Peyer's patch (tissue), 4 donors: ENCODE results near the gene ADH6.

Experiments
- CTCF ChIP-seq, 6 experiments: fragments of 450-650 bp in 4 of 6; fragments of 200-600 bp in 2 of 6; sonication (generic) in 1 of 6; IDR thresholded peaks; one replicate each; pipeline ENCODE4 v1.5.1; 2017 to 2019; ENCODE audit warnings: antibody characterized with exemption in 6 of 6, mild to moderate bottlenecking in 3 of 6, moderate library complexity in 1 of 6
- POLR2A ChIP-seq, 2 donors: fragments of 450-650 bp; IDR thresholded peaks; one replicate each; pipeline ENCODE4 v1.5.1; 2017; ENCODE audit warnings: antibody characterized with exemption in 2 of 2, mild to moderate bottlenecking in 2 of 2, moderate library complexity in 2 of 2

DNA sequence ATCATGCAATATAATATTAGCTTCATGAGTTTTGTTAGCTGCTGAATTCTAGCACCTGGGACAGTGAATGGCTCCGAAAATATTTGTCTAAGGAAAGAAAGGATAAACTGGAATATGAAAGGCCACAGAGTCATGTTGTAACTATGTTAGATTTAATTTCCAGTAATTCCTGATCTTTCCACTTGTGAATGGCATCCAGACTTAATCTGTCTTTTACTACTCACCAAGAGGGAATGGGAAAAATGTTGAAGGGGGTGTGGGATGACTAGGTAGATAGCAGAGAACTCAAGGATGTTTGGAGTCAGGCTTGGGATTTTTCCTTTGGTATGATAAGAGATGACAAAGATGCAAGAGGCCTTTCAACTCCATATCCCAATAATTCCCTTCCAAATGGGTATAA is 9.4 kb downstream of the ADH6 start:
- TF ChIP-seq CTCF (IDR thresholded peaks at IDR 0.05): no peak
- TF ChIP-seq POLR2A (IDR thresholded peaks at IDR 0.05): no peak
